GM18870 (cell line): ENCODE data around the gene MGAT3.
"Not testable (repeated sequence)": the region's sequence is repeated elsewhere in the genome, so short reads cannot be mapped to it uniquely, and the experiment has no call there.

Experiments used
- ATAC-seq: cut with Tn5 transposase; IDR thresholded peaks from one replicate; pipeline ENCODE4 v1.9.1; 2021; ENCODE audit warnings: moderate library complexity; ENCODE audit not compliant: unreplicated experiment

MGAT3 gene

GRCh38 chr22:39508393-39508792 lies 51.6 kb downstream of the MGAT3 start:
- ATAC-seq = no peak

DNA sequence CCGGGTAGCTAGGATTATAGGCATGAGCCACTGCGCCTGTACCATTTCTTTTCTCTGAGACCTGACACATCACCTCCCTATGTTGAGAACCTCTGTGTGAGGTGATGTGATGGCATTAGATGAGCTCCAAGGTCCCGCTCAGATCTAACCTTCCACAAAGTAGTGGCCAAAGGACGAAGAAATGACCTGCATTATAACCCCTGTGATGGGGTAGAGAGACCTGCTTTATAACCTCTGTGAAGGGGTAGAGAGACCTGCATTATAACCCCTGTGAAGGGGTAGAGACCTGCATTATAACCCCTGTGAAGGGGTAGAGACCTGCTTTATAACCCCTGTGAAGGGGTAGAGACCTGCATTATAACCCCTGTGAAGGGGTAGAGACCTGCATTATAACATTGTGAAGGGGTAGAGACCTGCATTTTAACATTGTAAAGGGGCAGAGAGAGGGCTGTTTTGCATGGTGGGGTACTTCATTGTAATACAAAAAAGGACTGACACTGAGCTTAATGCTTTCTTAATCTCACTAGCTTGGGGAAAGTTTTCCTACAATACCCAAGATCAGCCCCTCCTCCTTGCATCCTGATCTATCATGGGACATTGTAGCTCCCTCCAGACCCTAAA lies 53.8 kb downstream of the MGAT3 start:
- ATAC-seq = no peak

DNA sequence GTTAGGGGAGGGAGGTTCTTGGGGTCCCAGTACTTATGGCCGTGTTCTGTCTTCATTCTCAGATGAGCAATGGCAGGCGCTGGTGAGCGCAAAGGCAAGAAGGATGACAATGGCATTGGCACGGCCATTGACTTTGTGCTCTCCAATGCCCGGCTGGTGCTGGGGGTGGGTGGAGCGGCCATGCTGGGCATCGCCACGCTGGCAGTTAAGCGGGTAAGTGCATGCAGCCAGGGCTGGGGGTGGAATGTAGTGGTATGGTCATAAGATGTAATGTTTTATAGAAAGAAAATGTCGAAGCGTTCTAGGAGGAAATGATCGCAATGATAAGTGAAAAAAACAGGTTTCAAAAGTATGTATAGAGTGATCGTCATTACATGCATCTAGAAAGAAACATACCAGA lies 54.4 kb downstream of the MGAT3 start:
- no peak for ATAC-seq

- no peak for ATAC-seq
Measured at GRCh38 chr22:39512026-39512425, 55.2 kb downstream of the MGAT3 start.

- no peak for ATAC-seq
Measured at GRCh38 chr22:39513791-39514190, 57.0 kb downstream of the MGAT3 start.

DNA sequence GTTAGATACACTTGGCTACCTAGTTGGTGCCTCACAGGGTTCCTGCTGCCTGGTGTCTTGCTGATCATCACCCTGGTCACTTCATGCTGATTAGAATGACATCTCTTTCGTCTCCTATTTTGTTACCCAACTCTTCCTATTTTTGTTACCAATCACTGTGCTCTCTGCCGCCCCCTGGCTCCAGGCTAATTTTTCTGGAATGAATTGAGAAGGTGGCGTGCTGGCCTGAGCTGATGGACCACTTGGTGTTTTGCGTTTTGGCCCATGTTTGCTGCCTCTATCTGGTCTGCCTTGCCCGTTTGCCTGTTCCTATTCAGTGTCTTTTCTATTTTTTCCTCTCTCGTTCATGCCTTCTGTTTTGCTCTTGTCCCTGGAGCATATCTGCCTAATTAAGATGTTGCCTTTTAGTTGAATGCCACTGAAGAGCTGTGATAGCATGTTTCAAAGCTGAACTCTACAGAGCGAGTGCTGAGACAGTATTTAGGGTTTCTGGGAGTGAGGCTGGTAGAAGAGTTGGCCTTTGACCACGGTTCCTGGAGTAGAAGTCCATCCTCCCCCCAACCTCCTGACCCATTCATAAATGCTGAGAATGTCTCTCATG lies 57.7 kb downstream of the MGAT3 start:
- no peak for ATAC-seq

GRCh38 chr22:39515266-39516050 lies 58.6 kb downstream of the MGAT3 start:
- no peak for ATAC-seq

DNA sequence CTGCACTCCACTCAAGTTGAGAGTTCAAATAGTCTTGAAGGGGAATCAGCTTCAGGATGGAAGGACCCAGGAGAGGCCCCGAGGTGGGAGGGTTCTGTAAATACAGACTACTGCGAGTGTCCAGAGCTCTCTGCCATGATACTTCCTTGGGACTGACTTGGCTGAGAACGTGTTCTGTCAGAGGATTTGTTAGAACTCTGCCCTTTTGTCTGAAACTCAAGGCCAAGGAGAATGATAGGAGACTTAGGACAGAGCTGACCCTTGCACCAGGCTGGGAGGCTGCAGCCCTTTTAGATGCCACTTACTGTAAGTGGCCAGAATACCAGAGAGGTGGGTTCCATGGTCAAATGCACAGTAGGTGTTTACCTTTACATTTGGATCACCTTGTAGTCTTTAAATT lies 60.7 kb downstream of the MGAT3 start:
- ATAC-seq = no peak

DNA sequence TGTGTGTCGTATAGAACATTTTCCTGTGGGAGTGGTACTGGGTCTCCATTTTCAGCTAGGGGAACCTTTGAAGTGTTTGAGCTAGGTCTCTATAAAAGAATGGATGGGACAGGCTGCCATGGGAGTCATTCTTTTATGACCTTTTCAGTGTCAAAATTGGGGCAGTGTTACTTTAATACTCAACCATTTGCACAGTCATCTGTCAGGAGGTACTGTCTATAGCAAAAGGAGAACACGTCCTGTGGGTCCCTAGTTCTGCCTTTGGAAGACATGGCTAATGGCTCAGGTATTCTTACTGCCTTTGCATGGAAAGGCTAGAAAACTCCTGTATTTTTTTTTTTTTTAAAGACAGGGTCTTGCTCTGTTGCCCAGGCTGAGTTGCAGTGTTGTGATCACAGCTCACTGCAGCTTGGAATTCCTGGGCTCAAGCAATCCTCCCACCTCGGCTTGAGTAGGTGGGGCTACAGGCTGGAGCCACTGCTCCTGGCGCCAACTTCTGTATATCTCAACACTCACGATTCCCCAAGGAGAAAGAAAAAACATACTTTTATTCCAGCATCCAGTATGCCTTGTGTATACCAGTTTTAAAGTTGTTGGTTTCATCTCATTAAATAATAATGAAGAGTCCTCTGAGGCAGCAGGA lies 61.5 kb downstream of the MGAT3 start:
- ATAC-seq = no peak

- no peak for ATAC-seq
Measured at GRCh38 chr22:39518996-39519680, 62.3 kb downstream of the MGAT3 start.

DNA sequence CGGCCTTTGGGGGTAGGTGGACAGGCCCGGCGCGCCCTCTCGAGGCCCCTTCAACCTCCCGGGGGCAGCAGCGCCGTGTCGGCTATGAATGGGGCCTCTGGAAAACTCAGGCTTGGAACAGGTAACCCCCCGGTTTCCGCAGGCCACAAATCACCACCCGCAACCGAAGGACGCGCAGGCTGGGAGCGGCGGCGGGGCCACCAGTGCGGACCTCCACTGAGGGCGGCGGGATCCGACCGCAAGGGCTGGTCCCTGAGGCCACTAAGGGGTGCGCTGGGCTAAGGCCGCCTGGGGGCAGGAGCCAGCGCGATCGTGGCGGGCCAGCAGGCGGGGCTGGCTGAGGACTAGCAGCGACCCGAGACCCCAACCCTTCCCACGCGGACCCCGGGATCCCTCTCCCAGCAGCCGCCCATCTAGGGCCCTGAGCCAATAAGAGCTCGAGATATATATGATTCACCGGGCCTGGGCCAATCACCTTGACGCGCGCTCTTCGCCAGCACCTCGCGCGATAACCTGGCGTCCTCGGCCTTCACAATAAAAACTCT lies 62.9 kb downstream of the MGAT3 start:
- ATAC-seq = peak; percentile 74

DNA sequence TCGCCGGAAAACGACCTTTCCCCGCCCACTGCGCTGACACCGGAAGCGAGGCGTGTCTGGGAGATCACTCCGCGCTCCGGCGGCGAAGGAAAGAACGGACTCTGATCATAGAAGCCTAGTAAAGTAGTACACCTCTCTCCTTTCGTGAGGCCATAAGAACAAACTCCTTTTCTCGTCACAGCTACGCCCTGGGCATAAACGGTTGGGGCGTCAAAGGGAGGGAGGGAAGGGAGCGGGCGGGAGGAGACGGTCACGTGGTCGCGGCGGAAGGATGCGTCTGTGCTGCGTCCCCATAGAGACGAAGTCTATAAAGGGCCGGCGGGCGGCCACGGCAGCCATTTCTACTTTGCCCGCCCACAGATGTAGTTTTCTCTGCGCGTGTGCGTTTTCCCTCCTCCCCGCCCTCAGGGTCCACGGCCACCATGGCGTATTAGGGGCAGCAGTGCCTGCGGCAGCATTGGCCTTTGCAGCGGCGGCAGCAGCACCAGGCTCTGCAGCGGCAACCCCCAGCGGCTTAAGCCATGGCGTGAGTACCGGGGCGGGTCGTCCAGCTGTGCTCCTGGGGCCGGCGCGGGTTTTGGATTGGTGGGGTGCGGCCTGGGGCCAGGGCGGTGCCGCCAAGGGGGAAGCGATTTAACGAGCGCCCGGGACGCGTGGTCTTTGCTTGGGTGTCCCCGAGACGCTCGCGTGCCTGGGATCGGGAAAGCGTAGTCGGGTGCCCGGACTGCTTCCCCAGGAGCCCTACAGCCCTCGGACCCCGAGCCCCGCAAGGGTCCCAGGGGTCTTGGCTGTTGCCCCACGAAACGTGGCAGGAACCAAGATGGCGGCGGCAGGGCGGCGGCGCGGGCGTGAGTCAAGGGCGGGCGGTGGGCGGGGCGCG lies 63.7 kb downstream of the MGAT3 start, which contains the start of gene ATF4:
Gene ATF4 (plus strand): TSS at position 337 of the 880 bp plus-strand sequence. CDS start 884 bp downstream, outside the sequence.
- peak; percentile 27 for ATAC-seq

DNA sequence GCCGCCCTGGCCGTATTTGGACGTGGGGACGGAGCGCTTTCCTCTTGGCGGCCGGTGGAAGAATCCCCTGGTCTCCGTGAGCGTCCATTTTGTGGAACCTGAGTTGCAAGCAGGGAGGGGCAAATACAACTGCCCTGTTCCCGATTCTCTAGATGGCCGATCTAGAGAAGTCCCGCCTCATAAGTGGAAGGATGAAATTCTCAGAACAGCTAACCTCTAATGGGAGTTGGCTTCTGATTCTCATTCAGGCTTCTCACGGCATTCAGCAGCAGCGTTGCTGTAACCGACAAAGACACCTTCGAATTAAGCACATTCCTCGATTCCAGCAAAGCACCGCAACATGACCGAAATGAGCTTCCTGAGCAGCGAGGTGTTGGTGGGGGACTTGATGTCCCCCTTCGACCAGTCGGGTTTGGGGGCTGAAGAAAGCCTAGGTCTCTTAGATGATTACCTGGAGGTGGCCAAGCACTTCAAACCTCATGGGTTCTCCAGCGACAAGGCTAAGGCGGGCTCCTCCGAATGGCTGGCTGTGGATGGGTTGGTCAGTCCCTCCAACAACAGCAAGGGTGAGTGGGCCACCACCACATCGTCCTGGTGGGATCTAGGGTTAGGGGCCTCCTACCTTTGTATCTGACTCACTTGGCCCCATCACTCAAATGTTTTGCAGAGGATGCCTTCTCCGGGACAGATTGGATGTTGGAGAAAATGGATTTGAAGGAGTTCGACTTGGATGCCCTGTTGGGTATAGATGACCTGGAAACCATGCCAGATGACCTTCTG lies 64.5 kb downstream of the MGAT3 start:
- ATAC-seq = not testable (repeated sequence)

DNA sequence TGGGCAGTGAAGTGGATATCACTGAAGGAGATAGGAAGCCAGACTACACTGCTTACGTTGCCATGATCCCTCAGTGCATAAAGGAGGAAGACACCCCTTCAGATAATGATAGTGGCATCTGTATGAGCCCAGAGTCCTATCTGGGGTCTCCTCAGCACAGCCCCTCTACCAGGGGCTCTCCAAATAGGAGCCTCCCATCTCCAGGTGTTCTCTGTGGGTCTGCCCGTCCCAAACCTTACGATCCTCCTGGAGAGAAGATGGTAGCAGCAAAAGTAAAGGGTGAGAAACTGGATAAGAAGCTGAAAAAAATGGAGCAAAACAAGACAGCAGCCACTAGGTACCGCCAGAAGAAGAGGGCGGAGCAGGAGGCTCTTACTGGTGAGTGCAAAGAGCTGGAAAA lies 65.3 kb downstream of the MGAT3 start:
- ATAC-seq = not testable (repeated sequence)

GRCh38 chr22:39522567-39523300 lies 65.9 kb downstream of the MGAT3 start:
- no peak for ATAC-seq

GRCh38 chr22:39524089-39524752 lies 67.4 kb downstream of the MGAT3 start:
- ATAC-seq = no peak

- no peak for ATAC-seq
Measured at GRCh38 chr22:39524753-39525657, 68.2 kb downstream of the MGAT3 start.
